Smooth muscle cell (in vitro differentiated cells): ENCODE measurements around the gene MDH2. TPM values are rescaled to one million over a fixed set of nuclear protein-coding genes. Genes with fewer than 3 reads are reported as not detected.

ENCODE experiments used
- DNase-seq: peaks from one replicate; lab custom pipeline; 2025; ENCODE audit not compliant: unreplicated experiment; lab: John Stamatoyannopoulos, UW
- H2AFZ ChIP-seq: fragments of 200-600 bp; sonication (generic); 2 replicates; pipeline ENCODE4 v1.6.0; 2016; ENCODE audit warnings: antibody characterized with exemption, low read depth, mild to moderate bottlenecking
- H3F3A ChIP-seq: fragments of 200-600 bp; sonication (generic); 2 replicates; pipeline ENCODE4 v1.6.0; 2017; ENCODE audit warnings: antibody characterized with exemption, low read depth
- H3K27ac ChIP-seq: fragments of 200-600 bp; sonication (generic); 2 replicates; pipeline ENCODE4 v1.5.1; 2016; ENCODE audit warnings: low read depth, mild to moderate bottlenecking
- H3K27me3 ChIP-seq: fragments of 200-600 bp; sonication (generic); 2 replicates; pipeline ENCODE4 v1.6.1; 2016; ENCODE audit warnings: low read depth, mild to moderate bottlenecking
- H3K36me3 ChIP-seq: fragments of 200-600 bp; sonication (generic); 2 replicates; pipeline ENCODE4 v1.5.1; 2016; ENCODE audit warnings: low read depth
- H3K4me1 ChIP-seq: fragments of 200-600 bp; sonication (generic); 2 replicates; pipeline ENCODE4 v1.5.1; 2016; ENCODE audit warnings: low read depth
- H3K4me2 ChIP-seq: fragments of 200-600 bp; sonication (generic); 2 replicates; pipeline ENCODE4 v1.6.0; 2016; ENCODE audit warnings: mild to moderate bottlenecking
- H3K4me3 ChIP-seq: fragments of 200-600 bp; sonication (generic); 2 replicates; pipeline ENCODE4 v1.5.1; 2016; ENCODE audit warnings: mild to moderate bottlenecking
- H3K79me2 ChIP-seq: fragments of 200-600 bp; sonication (generic); 2 replicates; pipeline ENCODE4 v1.6.0; 2016; ENCODE audit warnings: low read depth, mild to moderate bottlenecking
- H3K9ac ChIP-seq: fragments of 200-600 bp; sonication (generic); 2 replicates; pipeline ENCODE4 v1.6.0; 2016; ENCODE audit warnings: low read depth
- H3K9me3 ChIP-seq: fragments of 200-600 bp; sonication (generic); replicated peaks from 2 replicates; pipeline ENCODE4 v1.5.1; 2016; ENCODE audit warnings: low read depth
- H4K20me1 ChIP-seq: fragments of 200-600 bp; sonication (generic); 2 replicates; pipeline ENCODE4 v1.6.0; 2016; ENCODE audit warnings: low read depth
- WGBS: methylation state at CpG from one replicate; pipeline ENCODE4 v1.1.7; 2016; ENCODE audit warnings: low lambda C conversion rate; 5-methylcytosine and 5-hydroxymethylcytosine counted together
- polyA plus RNA-seq: library from polyadenylated mRNA; unstranded; fragments of >200 nt; fragmentation: Nextera tagmentation; extraction: Ambion mirVana; gene quantifications from 2 replicates; pipeline ENCODE4 v1.2.1, GENCODE V29; 2016
- total RNA-seq: library from RNA; depleted of rRNA; stranded (reverse); fragments of >200 nt; gene quantifications from 2 replicates; pipeline ENCODE4 v1.2.3, GENCODE V29; 2014
- TF ChIP-seq, protein P1 (sequence below): fragments of 200-600 bp; sonication (generic); IDR thresholded peaks from 2 replicates; pipeline ENCODE4 v1.5.1; 2017; ENCODE audit warnings: borderline replicate concordance, mild to moderate bottlenecking, antibody characterized with exemption; ENCODE audit not compliant: insufficient read depth, poor library complexity, severe bottlenecking

The MDH2 gene
- total and polyA plus RNA-seq, 2 experiments from 2014 or later, result 57.0 to 216 TPM

DNA sequence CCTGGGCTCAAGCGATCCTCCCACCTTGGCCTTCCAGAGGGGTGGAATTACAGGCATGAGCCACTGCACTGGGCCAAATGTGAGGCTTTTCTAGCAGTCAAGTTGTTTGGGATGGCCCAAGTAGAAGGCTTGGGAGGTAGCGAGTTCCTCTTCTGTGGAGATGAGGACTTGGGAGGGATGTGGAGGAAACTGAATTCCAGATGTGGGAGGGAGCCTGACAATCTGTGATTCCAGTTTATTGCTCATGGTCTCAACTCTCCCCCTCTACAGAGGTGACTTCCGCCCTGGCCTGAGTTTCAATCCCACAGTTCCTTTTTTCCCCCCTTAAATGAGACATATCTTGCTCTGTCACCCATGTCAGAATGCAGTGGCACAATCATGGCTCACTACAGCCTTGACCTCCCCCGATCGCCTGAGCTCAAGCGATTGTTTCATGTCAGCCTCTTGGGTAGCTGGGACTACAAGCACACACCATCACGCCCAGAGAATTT lies 3.5 kb upstream of the MDH2 start:
- H4K20me1 ChIP-seq, result peaks cover 25% of the 10 kb centered on the region
- H3K4me1 ChIP-seq, result peaks cover 12% of the 10 kb centered on the region
- no peaks in the 10 kb centered on the region for H3F3A ChIP-seq
- peaks cover 39% of the 10 kb centered on the region for H3K79me2 ChIP-seq
- no peaks in the 10 kb centered on the region for H3K36me3 ChIP-seq
- no peak overlapping the region for H3K27ac ChIP-seq
- no peaks in the 10 kb centered on the region for H3K9me3 ChIP-seq
- over 99% methylated on average over 7 of the region's 7 CpGs for WGBS
- no peak overlapping the region for H3K4me3 ChIP-seq
- no peaks in the 10 kb centered on the region for H3K27me3 ChIP-seq
- no peak overlapping the region for H2AFZ ChIP-seq
- H3K4me2 ChIP-seq, result no peak overlapping the region
- H3K9ac ChIP-seq, result no peak overlapping the region
- DNase-seq, result no peak
- TF ChIP-seq, protein P1, sequence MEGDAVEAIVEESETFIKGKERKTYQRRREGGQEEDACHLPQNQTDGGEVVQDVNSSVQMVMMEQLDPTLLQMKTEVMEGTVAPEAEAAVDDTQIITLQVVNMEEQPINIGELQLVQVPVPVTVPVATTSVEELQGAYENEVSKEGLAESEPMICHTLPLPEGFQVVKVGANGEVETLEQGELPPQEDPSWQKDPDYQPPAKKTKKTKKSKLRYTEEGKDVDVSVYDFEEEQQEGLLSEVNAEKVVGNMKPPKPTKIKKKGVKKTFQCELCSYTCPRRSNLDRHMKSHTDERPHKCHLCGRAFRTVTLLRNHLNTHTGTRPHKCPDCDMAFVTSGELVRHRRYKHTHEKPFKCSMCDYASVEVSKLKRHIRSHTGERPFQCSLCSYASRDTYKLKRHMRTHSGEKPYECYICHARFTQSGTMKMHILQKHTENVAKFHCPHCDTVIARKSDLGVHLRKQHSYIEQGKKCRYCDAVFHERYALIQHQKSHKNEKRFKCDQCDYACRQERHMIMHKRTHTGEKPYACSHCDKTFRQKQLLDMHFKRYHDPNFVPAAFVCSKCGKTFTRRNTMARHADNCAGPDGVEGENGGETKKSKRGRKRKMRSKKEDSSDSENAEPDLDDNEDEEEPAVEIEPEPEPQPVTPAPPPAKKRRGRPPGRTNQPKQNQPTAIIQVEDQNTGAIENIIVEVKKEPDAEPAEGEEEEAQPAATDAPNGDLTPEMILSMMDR, result no peak

DNA sequence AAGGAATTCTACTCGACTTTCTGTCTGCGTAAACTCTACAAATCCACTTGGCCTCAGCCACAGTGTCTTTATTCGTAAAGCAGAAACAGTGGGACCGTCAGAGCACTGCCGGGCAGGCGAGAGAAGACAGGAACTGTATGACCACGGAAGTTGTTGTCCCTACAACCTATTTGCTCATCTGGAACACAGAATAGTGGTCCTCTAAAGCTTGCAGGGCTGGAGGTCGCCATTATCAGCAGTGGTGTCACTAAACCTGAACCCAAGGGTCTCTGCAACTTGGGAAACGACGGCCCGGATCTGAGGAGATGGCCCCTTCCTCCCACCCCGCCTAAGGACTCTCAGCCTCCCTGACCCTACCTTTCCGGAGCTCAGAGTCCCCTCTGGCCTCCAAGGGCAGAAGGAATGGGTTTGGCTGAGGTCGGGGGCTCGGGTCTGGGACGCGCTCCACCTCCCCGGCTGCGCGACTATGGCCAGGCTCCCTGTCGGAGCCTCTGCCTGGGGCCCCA lies 548 bp upstream of the MDH2 start:
- H3K4me1 ChIP-seq, result peaks cover 12% of the 10 kb centered on the region
- no peaks in the 10 kb centered on the region for H3K36me3 ChIP-seq

DNA sequence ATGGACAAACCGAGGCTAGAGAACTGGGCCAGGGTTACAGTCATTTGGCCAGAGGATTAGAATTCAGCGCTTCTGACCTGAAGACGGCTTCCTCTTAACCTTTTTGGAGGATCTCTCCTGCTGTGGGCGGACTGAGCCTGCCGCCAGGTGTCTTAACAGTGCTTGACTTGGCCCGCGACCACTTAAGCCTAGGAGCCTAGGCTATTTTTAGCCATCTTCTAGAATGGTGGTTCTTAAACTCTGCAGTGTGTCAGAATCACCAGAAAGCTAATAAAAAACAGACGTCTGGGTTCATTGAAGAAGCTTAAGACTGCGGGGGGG lies 722 bp downstream of the MDH2 start:
- Histone ChIP-seq H3K9me3 (no peaks in the 10 kb centered on the region), H3K27ac (peak overlapping the region; percentile 94), H3K4me2 (peak overlapping the region; percentile 98), H4K20me1 (peaks cover 38% of the 10 kb centered on the region), H3K4me3 (peak overlapping the region; percentile 91), H3K79me2 (peaks cover 75% of the 10 kb centered on the region), H3K4me1 (peaks cover 12% of the 10 kb centered on the region), H3K9ac (peak overlapping the region; percentile 97), H3K36me3 (no peaks in the 10 kb centered on the region), H3K27me3 (no peaks in the 10 kb centered on the region), H3F3A (peaks cover under 1% of the 10 kb centered on the region), H2AFZ (peak overlapping the region; percentile 5)
- WGBS, result 2% methylated on average over 9 of the region's 9 CpGs
- DNase-seq, result no peak
- TF ChIP-seq, protein P1, result no peak

More for the DNA sequence above, 548 bp upstream of the MDH2 start:
- Histone ChIP-seq H3K27ac (peak overlapping the region; percentile 94), H2AFZ (peak overlapping the region; percentile 28), H3K27me3 (no peaks in the 10 kb centered on the region), H3F3A (no peaks in the 10 kb centered on the region), H3K9me3 (no peaks in the 10 kb centered on the region), H3K9ac (peak overlapping the region; percentile 97), H4K20me1 (peaks cover 31% of the 10 kb centered on the region), H3K4me3 (peak overlapping the region; percentile 91), H3K79me2 (peaks cover 63% of the 10 kb centered on the region), H3K4me2 (peak overlapping the region; percentile 98)
- WGBS, result 7% methylated on average over 20 of the region's 21 CpGs
- DNase-seq, result no peak
- TF ChIP-seq, protein P1, result no peak

DNA sequence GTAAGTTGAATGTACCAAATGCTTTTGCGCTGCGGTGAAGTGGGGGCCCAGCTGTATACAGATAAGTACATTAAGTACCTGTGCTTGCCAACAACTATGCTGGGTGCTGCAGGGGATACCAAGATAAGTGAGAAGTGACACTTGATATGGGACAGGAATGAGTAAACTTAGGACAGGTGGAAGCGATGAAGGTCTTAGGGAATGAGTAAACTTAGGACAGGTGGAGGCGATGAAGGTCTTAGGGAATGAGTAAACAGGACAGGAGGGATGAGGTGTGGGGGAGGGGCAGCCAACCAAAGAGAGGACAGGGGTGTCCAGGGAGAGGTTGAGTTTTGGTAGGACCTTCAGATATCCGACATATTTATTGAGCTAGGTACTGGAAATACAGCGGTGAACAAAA lies 1.4 kb downstream of the MDH2 start:
- H3K4me3 ChIP-seq, result peak overlapping the region; percentile 91
- peaks cover 77% of the 10 kb centered on the region for H3K79me2 ChIP-seq
- H3F3A ChIP-seq, result peaks cover 3% of the 10 kb centered on the region
- H3K36me3 ChIP-seq, result no peaks in the 10 kb centered on the region
- peak overlapping the region; percentile 97 for H3K9ac ChIP-seq
- peaks cover 12% of the 10 kb centered on the region for H3K4me1 ChIP-seq
- TF ChIP-seq, protein P1, result no peak
- no peaks in the 10 kb centered on the region for H3K27me3 ChIP-seq
- H2AFZ ChIP-seq, result no peak overlapping the region
- H3K4me2 ChIP-seq, result peak overlapping the region; percentile 98
- WGBS, result 97% methylated on average over 6 of the region's 6 CpGs
- H3K9me3 ChIP-seq, result no peaks in the 10 kb centered on the region
- peaks cover 44% of the 10 kb centered on the region for H4K20me1 ChIP-seq
- H3K27ac ChIP-seq, result peak overlapping the region; percentile 94
- DNase-seq, result no peak
